GM12873 (cell line): ENCODE results near the gene ZMPSTE24.

Experiments
- CTCF ChIP-seq: IDR thresholded peaks from 2 replicates; pipeline ENCODE4 v1.5.1; 2012; ENCODE audit warnings: low read depth, mild to moderate bottlenecking, moderate library complexity, low read length, control low read depth; ENCODE audit not compliant: insufficient read depth; ENCODE audit errors: missing control alignments

Gene ZMPSTE24

GRCh38 chr1:40239626-40240025 lies 18.4 kb upstream of the ZMPSTE24 start:
- TF ChIP-seq CTCF = no peak

GRCh38 chr1:40240390-40240789 lies 17.6 kb upstream of the ZMPSTE24 start:
- TF ChIP-seq CTCF = no peak

GRCh38 chr1:40241362-40241761 lies 16.7 kb upstream of the ZMPSTE24 start:
- TF ChIP-seq CTCF = no peak

GRCh38 chr1:40243351-40243750 lies 14.7 kb upstream of the ZMPSTE24 start:
- no peak for TF ChIP-seq CTCF

- TF ChIP-seq CTCF = no peak
These were observed 13.8 kb upstream of the ZMPSTE24 start for GRCh38 chr1:40244138-40244744.

GRCh38 chr1:40245686-40246085 lies 12.3 kb upstream of the ZMPSTE24 start:
- no peak for TF ChIP-seq CTCF

GRCh38 chr1:40247655-40248054 lies 10.4 kb upstream of the ZMPSTE24 start, which contains the start of gene TMCO2:
Gene TMCO2 (plus strand): TSS chr1:40247937. CDS start chr1:40247994, 57 bp downstream.
- no peak for TF ChIP-seq CTCF
